ENCODE data around the gene RALGPS1. TPM values are rescaled to one million over a fixed set of nuclear protein-coding genes. Genes with fewer than 3 reads are reported as not detected.

Gene RALGPS1
- total RNA-seq, 1 experiment from 2014 or later, result 18.6 TPM

GRCh38 chr9:126886034-126886822 lies 28.4 kb upstream of the RALGPS1 start:
- H2AK5ac ChIP-seq (ENCODE audit: insufficient read length, low read length), result no peak overlapping the region
- no peak overlapping the region for H3K18ac ChIP-seq (ENCODE audit: insufficient read length, low read depth, low read length)
- H3K23me2 ChIP-seq (ENCODE audit: insufficient read length, low read depth, low read length, poor library complexity, severe bottlenecking), result no peaks in the 10 kb centered on the region
- H3K4me2 ChIP-seq (ENCODE audit: insufficient read depth, insufficient read length, low read length), result no peak overlapping the region
- H2BK5ac ChIP-seq (ENCODE audit: insufficient read length, low read length), result no peak overlapping the region
- no peak overlapping the region for H2BK15ac ChIP-seq (ENCODE audit: low read depth, low read length)
- Mint-ChIP-seq H3K4me3 (no peak overlapping the region), H3K4me1 (peaks cover 12 to 27% of the 10 kb centered on the region in 2 experiments), H3K36me3 (ENCODE audit: insufficient read depth in 1 of 3, low read depth in 3 of 3) (no peaks in the 10 kb centered on the region), H3K27ac (peak overlapping the region; percentile 16 to 65 (median 49); a peak in 6 of 7 replicates), H3K9me3 (no peaks in the 10 kb centered on the region), H3K27me3 (ENCODE audit: low read depth) (no peaks in the 10 kb centered on the region; the same call in 1 of the 2 replicates)
- H3K56ac ChIP-seq (ENCODE audit: insufficient read length, low read depth, low read length), result no peak overlapping the region
- H3K27me3 ChIP-seq (ENCODE audit: insufficient read depth, low read length), result no peaks in the 10 kb centered on the region
- no peak overlapping the region for H3K9ac ChIP-seq (ENCODE audit: extremely low read depth, insufficient read length, low read length)
- no peaks in the 10 kb centered on the region for H3K9me3 ChIP-seq (ENCODE audit: control insufficient read depth, low read depth, low read length)
- no peak overlapping the region for H4K8ac ChIP-seq (replicated peaks; ENCODE audit: insufficient read length, low read depth, low read length)
- H3K14ac ChIP-seq (ENCODE audit: insufficient read depth, low read length), result no peak overlapping the region; the same call in 1 of the 2 replicates
- peak; percentile 37 for DNase-seq
- no peak overlapping the region for H3K27ac ChIP-seq (ENCODE audit: insufficient read length, low read depth, low read length)
- H2AFZ ChIP-seq (ENCODE audit: low read length), result no peak overlapping the region
- no CpG with 5 or more reads among the region's 23 CpGs for WGBS (ENCODE audit: extremely low coverage, insufficient read length, low lambda C conversion rate)
- H4K20me1 ChIP-seq (ENCODE audit: control insufficient read depth, insufficient read depth, insufficient read length), result no peaks in the 10 kb centered on the region
- H4K5ac ChIP-seq (ENCODE audit: insufficient read length, low read depth, low read length), result no peak overlapping the region
- no peak overlapping the region for H4K91ac ChIP-seq (ENCODE audit: insufficient read length, low read depth, low read length)
- no peak overlapping the region for H3K23ac ChIP-seq (ENCODE audit: insufficient read length, low read depth, low read length)
- H3K79me2 ChIP-seq (ENCODE audit: insufficient read depth, low read length), result no peaks in the 10 kb centered on the region
- H3K79me1 ChIP-seq (ENCODE audit: insufficient read depth, low read depth, low read length, poor library complexity, severe bottlenecking), result no peaks in the 10 kb centered on the region
- H2BK12ac ChIP-seq (ENCODE audit: insufficient read length, low read depth, low read length), result no peak overlapping the region
- H2BK120ac ChIP-seq (ENCODE audit: low read depth, low read length, poor library complexity, severe bottlenecking), result no peak overlapping the region
- H3T11ph ChIP-seq (ENCODE audit: low read length), result no peak overlapping the region
- H3K4me1 ChIP-seq (ENCODE audit: insufficient read depth, low read length), result no peaks in the 10 kb centered on the region; the same call in 1 of the 2 replicates
- no peak overlapping the region for H3K4ac ChIP-seq (ENCODE audit: low read depth, low read length)
- H2BK20ac ChIP-seq (ENCODE audit: low read depth, low read length, poor library complexity, severe bottlenecking), result no peak overlapping the region
- TF ChIP-seq, protein P1, sequence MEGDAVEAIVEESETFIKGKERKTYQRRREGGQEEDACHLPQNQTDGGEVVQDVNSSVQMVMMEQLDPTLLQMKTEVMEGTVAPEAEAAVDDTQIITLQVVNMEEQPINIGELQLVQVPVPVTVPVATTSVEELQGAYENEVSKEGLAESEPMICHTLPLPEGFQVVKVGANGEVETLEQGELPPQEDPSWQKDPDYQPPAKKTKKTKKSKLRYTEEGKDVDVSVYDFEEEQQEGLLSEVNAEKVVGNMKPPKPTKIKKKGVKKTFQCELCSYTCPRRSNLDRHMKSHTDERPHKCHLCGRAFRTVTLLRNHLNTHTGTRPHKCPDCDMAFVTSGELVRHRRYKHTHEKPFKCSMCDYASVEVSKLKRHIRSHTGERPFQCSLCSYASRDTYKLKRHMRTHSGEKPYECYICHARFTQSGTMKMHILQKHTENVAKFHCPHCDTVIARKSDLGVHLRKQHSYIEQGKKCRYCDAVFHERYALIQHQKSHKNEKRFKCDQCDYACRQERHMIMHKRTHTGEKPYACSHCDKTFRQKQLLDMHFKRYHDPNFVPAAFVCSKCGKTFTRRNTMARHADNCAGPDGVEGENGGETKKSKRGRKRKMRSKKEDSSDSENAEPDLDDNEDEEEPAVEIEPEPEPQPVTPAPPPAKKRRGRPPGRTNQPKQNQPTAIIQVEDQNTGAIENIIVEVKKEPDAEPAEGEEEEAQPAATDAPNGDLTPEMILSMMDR (conservative IDR thresholded peaks at IDR 0.05), result no peak

All from H9 (cell line).